GM12801 (cell line): ENCODE measurements around the gene VPS4B.

Experiments
- TF ChIP-seq, protein P1 (sequence below): IDR thresholded peaks from one replicate; pipeline ENCODE4 v1.5.1; 2011; ENCODE audit warnings: control low read depth; ENCODE audit not compliant: insufficient read length; ENCODE audit errors: extremely low read depth

The VPS4B gene

GRCh38 chr18:63382843-63383242 is 39.4 kb downstream of the VPS4B start:
- TF ChIP-seq, protein P1, sequence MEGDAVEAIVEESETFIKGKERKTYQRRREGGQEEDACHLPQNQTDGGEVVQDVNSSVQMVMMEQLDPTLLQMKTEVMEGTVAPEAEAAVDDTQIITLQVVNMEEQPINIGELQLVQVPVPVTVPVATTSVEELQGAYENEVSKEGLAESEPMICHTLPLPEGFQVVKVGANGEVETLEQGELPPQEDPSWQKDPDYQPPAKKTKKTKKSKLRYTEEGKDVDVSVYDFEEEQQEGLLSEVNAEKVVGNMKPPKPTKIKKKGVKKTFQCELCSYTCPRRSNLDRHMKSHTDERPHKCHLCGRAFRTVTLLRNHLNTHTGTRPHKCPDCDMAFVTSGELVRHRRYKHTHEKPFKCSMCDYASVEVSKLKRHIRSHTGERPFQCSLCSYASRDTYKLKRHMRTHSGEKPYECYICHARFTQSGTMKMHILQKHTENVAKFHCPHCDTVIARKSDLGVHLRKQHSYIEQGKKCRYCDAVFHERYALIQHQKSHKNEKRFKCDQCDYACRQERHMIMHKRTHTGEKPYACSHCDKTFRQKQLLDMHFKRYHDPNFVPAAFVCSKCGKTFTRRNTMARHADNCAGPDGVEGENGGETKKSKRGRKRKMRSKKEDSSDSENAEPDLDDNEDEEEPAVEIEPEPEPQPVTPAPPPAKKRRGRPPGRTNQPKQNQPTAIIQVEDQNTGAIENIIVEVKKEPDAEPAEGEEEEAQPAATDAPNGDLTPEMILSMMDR: no peak

GRCh38 chr18:63379639-63379962 is 42.7 kb downstream of the VPS4B start:
- TF ChIP-seq, protein P1: no peak

- TF ChIP-seq, protein P1: no peak
Observed at GRCh38 chr18:63378919-63379638, 43.2 kb downstream of the VPS4B start.

GRCh38 chr18:63377275-63377980 is 44.8 kb downstream of the VPS4B start:
- TF ChIP-seq, protein P1: no peak

DNA sequence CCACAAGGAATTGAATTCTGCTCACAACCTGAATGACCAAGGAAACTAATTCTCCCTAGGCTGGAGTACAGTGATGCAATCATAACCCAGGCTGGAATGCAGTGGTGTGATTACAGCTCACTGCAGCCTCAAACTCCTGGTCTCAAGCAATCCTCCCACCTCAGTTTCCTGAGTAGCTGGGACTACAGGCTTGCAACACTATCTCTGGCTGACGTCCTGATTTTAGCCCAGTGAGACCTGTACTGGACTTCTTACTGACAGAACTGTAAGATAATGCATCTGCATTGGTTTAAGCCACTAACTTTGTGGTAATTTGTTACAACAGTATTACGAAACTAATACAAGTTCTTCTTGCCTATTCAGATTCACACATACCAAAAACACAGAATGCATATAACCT is 45.7 kb downstream of the VPS4B start:
- TF ChIP-seq, protein P1: no peak

GRCh38 chr18:63374540-63374939 is 47.7 kb downstream of the VPS4B start:
- TF ChIP-seq, protein P1: no peak

DNA sequence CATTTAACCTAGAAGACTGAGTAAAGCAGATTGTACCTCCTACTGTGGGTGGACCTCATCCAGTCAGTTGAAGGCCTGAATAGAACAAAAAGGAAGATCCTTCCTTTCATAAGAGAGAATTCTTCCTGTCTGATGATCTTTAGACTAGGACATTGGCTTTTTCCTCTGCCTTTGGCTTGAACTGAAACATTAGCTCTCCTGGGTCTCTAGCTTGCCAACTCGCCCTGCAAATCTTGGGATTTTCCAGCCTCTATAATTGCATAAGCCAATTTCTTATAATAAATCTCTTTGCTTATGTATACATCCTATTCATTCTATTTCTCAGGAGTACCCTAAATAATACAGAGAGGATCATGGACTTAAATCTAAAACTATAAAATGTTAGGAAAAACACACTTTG is 49.1 kb downstream of the VPS4B start:
- TF ChIP-seq, protein P1: no peak
